ENCODE measurements around the gene WDFY4. TPM values are rescaled to one million over a fixed set of nuclear protein-coding genes. Genes with fewer than 3 reads are reported as not detected.
A peak's percentile ranks its signal among the peaks of the same experiment; 100 is the strongest.

WDFY4 gene
- total RNA-seq, 1 experiment from 2014 or later, result not detected

GRCh38 chr10:48672596-48673265, 11.9 kb upstream of the WDFY4 start:
- no peak overlapping the region for H3T11ph ChIP-seq (ENCODE audit: low read length)
- H4K5ac ChIP-seq (ENCODE audit: insufficient read length, low read depth, low read length), result no peak overlapping the region
- no peaks in the 10 kb centered on the region for H3K23me2 ChIP-seq (ENCODE audit: insufficient read length, low read depth, low read length, poor library complexity, severe bottlenecking)
- no peaks in the 10 kb centered on the region for H3K9me3 ChIP-seq (ENCODE audit: control insufficient read depth, low read depth, low read length)
- H3K4me2 ChIP-seq (ENCODE audit: insufficient read depth, insufficient read length, low read length), result no peak overlapping the region
- H3K4ac ChIP-seq (ENCODE audit: low read depth, low read length), result no peak overlapping the region
- no peak overlapping the region for H3K9ac ChIP-seq (ENCODE audit: extremely low read depth, insufficient read length, low read length)
- no peak overlapping the region for H2BK120ac ChIP-seq (ENCODE audit: low read depth, low read length, poor library complexity, severe bottlenecking)
- TF ChIP-seq CTCF (conservative IDR thresholded peaks at IDR 0.05), result no peak
- H2BK12ac ChIP-seq (ENCODE audit: insufficient read length, low read depth, low read length), result no peak overlapping the region
- peaks cover under 1 to 4% of the 10 kb centered on the region in 2 experiments; a peak in 4 of 5 replicates for H3K9me3 Mint-ChIP-seq
- peak overlapping the region in 1 of 2 experiments; percentile 7; a peak in 1 of 5 replicates for H3K4me3 Mint-ChIP-seq
- H2BK5ac ChIP-seq (ENCODE audit: insufficient read length, low read length), result no peak overlapping the region
- no peaks in the 10 kb centered on the region for H3K79me2 ChIP-seq (ENCODE audit: insufficient read depth, low read length)
- H3K14ac ChIP-seq (ENCODE audit: insufficient read depth, low read length), result no peak overlapping the region
- no peak overlapping the region; a peak in 1 of 7 replicates for H3K27ac Mint-ChIP-seq
- H2AK5ac ChIP-seq (ENCODE audit: insufficient read length, low read length), result no peak overlapping the region
- no peaks in the 10 kb centered on the region for H3K79me1 ChIP-seq (ENCODE audit: insufficient read depth, low read depth, low read length, poor library complexity, severe bottlenecking)
- H2BK15ac ChIP-seq (ENCODE audit: low read depth, low read length), result no peak overlapping the region
- no peak overlapping the region for H2BK20ac ChIP-seq (ENCODE audit: low read depth, low read length, poor library complexity, severe bottlenecking)
- H4K20me1 ChIP-seq (ENCODE audit: control insufficient read depth, insufficient read depth, insufficient read length), result no peaks in the 10 kb centered on the region
- H3K36me3 Mint-ChIP-seq (ENCODE audit: insufficient read depth in 1 of 3, low read depth in 3 of 3), result peaks cover 0 to 3% (median under 1%) of the 10 kb centered on the region in 3 experiments; a peak in 1 of 7 replicates
- H4K8ac ChIP-seq (replicated peaks; ENCODE audit: insufficient read length, low read depth, low read length), result no peak overlapping the region
- peaks cover 10% of the 10 kb centered on the region for H3K27me3 Mint-ChIP-seq (ENCODE audit: low read depth)
- no peak overlapping the region for H3K18ac ChIP-seq (ENCODE audit: insufficient read length, low read depth, low read length)
- H3K4me1 ChIP-seq (ENCODE audit: insufficient read depth, low read length), result no peaks in the 10 kb centered on the region
- H3K23ac ChIP-seq (ENCODE audit: insufficient read length, low read depth, low read length), result no peak overlapping the region
- H2AFZ ChIP-seq (ENCODE audit: low read length), result no peak overlapping the region
- WGBS (ENCODE audit: extremely low coverage, insufficient read length, low lambda C conversion rate), result no CpG with 5 or more reads among the region's 9 CpGs
- H3K27ac ChIP-seq (ENCODE audit: insufficient read length, low read depth, low read length), result no peak overlapping the region
- no peak for DNase-seq
- no peaks in the 10 kb centered on the region for H3K27me3 ChIP-seq (ENCODE audit: insufficient read depth, low read length)
- H3K4me1 Mint-ChIP-seq, result peaks cover 8 to 17% of the 10 kb centered on the region in 2 experiments
- no peak overlapping the region for H3K56ac ChIP-seq (ENCODE audit: insufficient read length, low read depth, low read length)
- no peak overlapping the region for H4K91ac ChIP-seq (ENCODE audit: insufficient read length, low read depth, low read length)

Data from H9 (cell line).